Measurements from ENCODE around the gene PTCHD4.

Gene PTCHD4

DNA sequence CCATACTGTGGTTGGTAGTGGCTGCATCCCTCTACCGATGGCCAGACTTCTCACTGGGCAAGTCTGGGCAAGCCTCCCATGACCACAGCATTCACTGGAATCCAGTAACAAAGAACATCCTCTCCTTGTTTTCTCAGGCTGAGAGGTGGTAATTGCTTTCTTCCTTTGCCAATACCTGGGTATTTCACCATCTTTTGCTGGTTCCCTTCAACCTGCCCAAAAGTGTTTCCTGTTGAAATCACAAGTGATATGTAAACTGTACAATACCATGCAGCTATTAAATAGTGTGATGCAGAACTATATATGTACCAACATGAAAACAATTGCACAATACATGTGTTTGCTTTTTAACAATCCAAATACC is at the start of gene PTCHD4:
PTCHD4 (minus strand) TSS at position 55 of the 364 bp plus-strand sequence. CDS start 42,240 bp downstream, outside the sequence.
- Histone ChIP-seq H2AFZ (ENCODE audit: low read depth, low read length, severe bottlenecking) (no peak within 1 kb of the TSS), H3K9me2 (replicated peaks; ENCODE audit: insufficient read depth, low read length) (no peaks in the 10 kb centered on the region), H3K27ac (ENCODE audit: low read depth, low read length) (no peak within 1 kb of the TSS), H3K4me2 (ENCODE audit: low read depth, low read length, poor library complexity, severe bottlenecking) (no peak within 1 kb of the TSS), H3K36me3 (ENCODE audit: low read length) (no peaks in the 10 kb centered on the region), H3K9me3 (ENCODE audit: insufficient read depth, low read length) (no peaks in the 10 kb centered on the region), H3F3A (ENCODE audit: insufficient read depth) (no peaks in the 10 kb centered on the region), H4K20me1 (ENCODE audit: low read depth, low read length) (no peaks in the 10 kb centered on the region; the same call in 1 of the 2 replicates), H3K27me3 (ENCODE audit: low read length) (no peaks in the 10 kb centered on the region), H3K4me3 (ENCODE audit: insufficient read depth, low read length, poor library complexity, severe bottlenecking) (no peak within 1 kb of the TSS), H3K9ac (ENCODE audit: low read length) (no peak within 1 kb of the TSS), H3K79me2 (ENCODE audit: insufficient read depth, low read length) (no peaks in the 10 kb centered on the region)
- TF ChIP-seq, protein P1, sequence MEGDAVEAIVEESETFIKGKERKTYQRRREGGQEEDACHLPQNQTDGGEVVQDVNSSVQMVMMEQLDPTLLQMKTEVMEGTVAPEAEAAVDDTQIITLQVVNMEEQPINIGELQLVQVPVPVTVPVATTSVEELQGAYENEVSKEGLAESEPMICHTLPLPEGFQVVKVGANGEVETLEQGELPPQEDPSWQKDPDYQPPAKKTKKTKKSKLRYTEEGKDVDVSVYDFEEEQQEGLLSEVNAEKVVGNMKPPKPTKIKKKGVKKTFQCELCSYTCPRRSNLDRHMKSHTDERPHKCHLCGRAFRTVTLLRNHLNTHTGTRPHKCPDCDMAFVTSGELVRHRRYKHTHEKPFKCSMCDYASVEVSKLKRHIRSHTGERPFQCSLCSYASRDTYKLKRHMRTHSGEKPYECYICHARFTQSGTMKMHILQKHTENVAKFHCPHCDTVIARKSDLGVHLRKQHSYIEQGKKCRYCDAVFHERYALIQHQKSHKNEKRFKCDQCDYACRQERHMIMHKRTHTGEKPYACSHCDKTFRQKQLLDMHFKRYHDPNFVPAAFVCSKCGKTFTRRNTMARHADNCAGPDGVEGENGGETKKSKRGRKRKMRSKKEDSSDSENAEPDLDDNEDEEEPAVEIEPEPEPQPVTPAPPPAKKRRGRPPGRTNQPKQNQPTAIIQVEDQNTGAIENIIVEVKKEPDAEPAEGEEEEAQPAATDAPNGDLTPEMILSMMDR (IDR thresholded peaks at IDR 0.05; ENCODE audit: insufficient read depth, low read length, poor library complexity, severe bottlenecking) = no peak
- no peak for TF ChIP-seq EZH2phosphoT487 (conservative IDR thresholded peaks at IDR 0.05; ENCODE audit: low read length)

DNA sequence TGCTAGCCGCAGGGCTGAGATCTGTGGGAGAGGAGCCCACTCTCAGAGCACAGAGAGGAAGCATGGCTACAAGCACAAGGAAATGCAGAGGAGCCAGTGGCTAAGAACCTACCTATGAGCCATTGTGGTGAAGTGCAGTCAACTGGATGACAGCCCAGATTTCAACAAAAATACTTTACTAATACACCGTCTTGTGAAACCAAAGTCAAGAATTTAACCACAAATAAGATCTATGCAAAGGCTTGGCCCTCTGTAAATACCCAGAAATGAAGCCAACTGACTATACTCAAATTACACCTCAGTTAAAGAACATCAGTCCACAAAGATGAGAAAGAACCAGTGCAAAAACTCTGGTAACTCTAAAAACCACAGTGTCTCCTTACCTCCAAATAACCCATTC is 40.1 kb upstream of the PTCHD4 start:
- H3K36me3 ChIP-seq (ENCODE audit: low read length) = no peaks in the 10 kb centered on the region
- no peaks in the 10 kb centered on the region for H3K79me2 ChIP-seq (ENCODE audit: insufficient read depth, low read length)
- no peaks in the 10 kb centered on the region for H3F3A ChIP-seq (ENCODE audit: insufficient read depth)
- no peaks in the 10 kb centered on the region for H4K20me1 ChIP-seq (ENCODE audit: low read depth, low read length)
- H3K4me2 ChIP-seq (ENCODE audit: low read depth, low read length, poor library complexity, severe bottlenecking) = no peak overlapping the region
- H3K9me2 ChIP-seq (replicated peaks; ENCODE audit: insufficient read depth, low read length) = no peaks in the 10 kb centered on the region
- H3K27me3 ChIP-seq (ENCODE audit: low read length) = no peaks in the 10 kb centered on the region
- no peak for TF ChIP-seq EZH2phosphoT487 (conservative IDR thresholded peaks at IDR 0.05; ENCODE audit: low read length)
- TF ChIP-seq, protein P1 (IDR thresholded peaks at IDR 0.05; ENCODE audit: insufficient read depth, low read length, poor library complexity, severe bottlenecking) = no peak
- no peak overlapping the region for H2AFZ ChIP-seq (ENCODE audit: low read depth, low read length, severe bottlenecking)
- H3K4me3 ChIP-seq (ENCODE audit: insufficient read depth, low read length, poor library complexity, severe bottlenecking) = no peak overlapping the region
- H3K27ac ChIP-seq (ENCODE audit: low read depth, low read length) = no peak overlapping the region
- H3K9ac ChIP-seq (ENCODE audit: low read length) = no peak overlapping the region
- no peaks in the 10 kb centered on the region; the same call in 1 of the 2 replicates for H3K9me3 ChIP-seq (ENCODE audit: insufficient read depth, low read length)

DNA sequence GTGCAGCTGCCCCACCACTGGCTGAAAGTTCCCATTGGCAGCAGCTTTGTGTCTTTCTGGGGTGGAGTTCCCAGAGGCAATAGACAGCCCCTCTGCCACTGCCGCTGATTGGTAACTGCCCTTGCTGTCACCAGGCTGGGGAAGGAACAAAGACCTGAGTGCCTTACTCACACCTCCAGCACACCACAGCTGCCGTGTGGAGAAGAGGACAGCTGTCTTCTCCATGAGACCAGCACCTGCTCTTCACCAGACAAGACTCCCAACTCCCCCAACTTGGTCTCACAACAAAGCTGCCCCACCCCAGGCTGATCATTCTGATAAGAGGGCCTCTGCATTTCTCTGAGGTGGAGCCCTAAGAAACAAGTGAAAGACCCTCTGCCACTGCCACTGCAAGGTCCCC is 39.7 kb upstream of the PTCHD4 start:
- no peak overlapping the region for H2AFZ ChIP-seq (ENCODE audit: low read depth, low read length, severe bottlenecking)
- TF ChIP-seq, protein P1 (IDR thresholded peaks at IDR 0.05; ENCODE audit: insufficient read depth, low read length, poor library complexity, severe bottlenecking) = no peak
- TF ChIP-seq EZH2phosphoT487 (conservative IDR thresholded peaks at IDR 0.05; ENCODE audit: low read length) = no peak
- no peaks in the 10 kb centered on the region for H4K20me1 ChIP-seq (ENCODE audit: low read depth, low read length)
- no peaks in the 10 kb centered on the region for H3F3A ChIP-seq (ENCODE audit: insufficient read depth)
- H3K27ac ChIP-seq (ENCODE audit: low read depth, low read length) = no peak overlapping the region
- H3K4me2 ChIP-seq (ENCODE audit: low read depth, low read length, poor library complexity, severe bottlenecking) = no peak overlapping the region
- H3K79me2 ChIP-seq (ENCODE audit: insufficient read depth, low read length) = no peaks in the 10 kb centered on the region
- H3K27me3 ChIP-seq (ENCODE audit: low read length) = no peaks in the 10 kb centered on the region
- H3K36me3 ChIP-seq (ENCODE audit: low read length) = no peaks in the 10 kb centered on the region
- H3K9me2 ChIP-seq (replicated peaks; ENCODE audit: insufficient read depth, low read length) = no peaks in the 10 kb centered on the region
- no peak overlapping the region for H3K4me3 ChIP-seq (ENCODE audit: insufficient read depth, low read length, poor library complexity, severe bottlenecking)
- no peak overlapping the region for H3K9ac ChIP-seq (ENCODE audit: low read length)
- no peaks in the 10 kb centered on the region; the same call in 1 of the 2 replicates for H3K9me3 ChIP-seq (ENCODE audit: insufficient read depth, low read length)
